Inferior parietal cortex (tissue), 1 donor: ENCODE data around the gene KLC3.
A peak's percentile ranks its signal among the peaks of the same experiment; 100 is the strongest.

Source experiments
- DNase-seq: peaks from one replicate; pipeline ENCODE4 v3.0.0-alpha.2; 2016; ENCODE audit errors: extremely low spot score

The KLC3 gene

GRCh38 chr19:45349126-45349415 lies 8.5 kb downstream of the KLC3 start:
- DNase-seq: no peak

- DNase-seq: no peak
Observed at GRCh38 chr19:45349430-45349941, 8.9 kb downstream of the KLC3 start.

GRCh38 chr19:45350477-45351058 lies 10.0 kb downstream of the KLC3 start:
- DNase-seq: no peak

DNA sequence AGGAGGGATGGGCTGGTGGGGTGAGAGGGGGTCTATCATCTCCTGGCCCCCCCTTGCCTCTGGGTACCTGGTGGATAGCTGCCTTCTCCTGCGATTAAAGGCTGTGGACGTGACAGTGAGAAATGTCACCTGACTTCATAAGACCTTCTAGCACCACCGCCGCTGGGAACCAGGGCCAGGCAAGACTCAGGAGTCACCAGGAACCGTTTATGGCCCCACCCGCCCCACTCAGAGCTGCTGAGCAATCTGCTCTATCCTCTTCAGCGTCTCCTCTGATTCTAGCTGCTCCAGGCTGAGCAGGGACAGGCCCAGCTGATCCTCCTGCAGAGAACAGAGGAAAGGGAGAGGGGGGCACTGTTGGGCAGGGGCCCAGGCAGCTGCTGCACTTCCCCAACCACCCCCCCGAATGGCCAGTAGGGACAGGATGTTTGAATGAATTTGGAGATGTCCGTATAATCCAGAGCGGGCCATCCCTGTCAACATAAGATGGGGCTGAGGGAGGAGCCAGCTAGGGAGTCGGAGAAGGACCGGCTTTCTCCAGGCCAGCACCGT lies 10.9 kb downstream of the KLC3 start:
- no peak for DNase-seq

DNA sequence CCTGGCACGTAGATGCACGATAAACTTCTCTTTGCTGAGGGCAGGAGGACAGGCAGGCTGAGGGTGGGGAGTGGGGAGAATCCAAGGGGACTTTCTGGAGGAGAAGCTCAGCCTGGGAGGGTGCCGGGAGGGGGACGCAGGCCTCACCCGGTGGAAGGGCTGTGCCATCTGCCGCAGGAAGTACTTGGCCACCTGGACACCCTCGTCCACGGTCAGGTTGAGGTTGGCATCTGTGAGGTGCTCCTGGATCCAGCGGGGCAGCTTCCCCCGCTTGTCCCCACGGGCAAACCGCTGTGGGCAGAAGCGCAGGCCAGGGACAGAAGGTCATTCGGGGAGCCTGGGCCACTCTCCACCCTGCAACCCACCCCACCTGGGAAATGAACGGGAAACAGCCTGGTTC lies 11.5 kb downstream of the KLC3 start:
- no peak for DNase-seq

- no peak for DNase-seq
Observed at GRCh38 chr19:45352471-45352870, 11.9 kb downstream of the KLC3 start.

DNA sequence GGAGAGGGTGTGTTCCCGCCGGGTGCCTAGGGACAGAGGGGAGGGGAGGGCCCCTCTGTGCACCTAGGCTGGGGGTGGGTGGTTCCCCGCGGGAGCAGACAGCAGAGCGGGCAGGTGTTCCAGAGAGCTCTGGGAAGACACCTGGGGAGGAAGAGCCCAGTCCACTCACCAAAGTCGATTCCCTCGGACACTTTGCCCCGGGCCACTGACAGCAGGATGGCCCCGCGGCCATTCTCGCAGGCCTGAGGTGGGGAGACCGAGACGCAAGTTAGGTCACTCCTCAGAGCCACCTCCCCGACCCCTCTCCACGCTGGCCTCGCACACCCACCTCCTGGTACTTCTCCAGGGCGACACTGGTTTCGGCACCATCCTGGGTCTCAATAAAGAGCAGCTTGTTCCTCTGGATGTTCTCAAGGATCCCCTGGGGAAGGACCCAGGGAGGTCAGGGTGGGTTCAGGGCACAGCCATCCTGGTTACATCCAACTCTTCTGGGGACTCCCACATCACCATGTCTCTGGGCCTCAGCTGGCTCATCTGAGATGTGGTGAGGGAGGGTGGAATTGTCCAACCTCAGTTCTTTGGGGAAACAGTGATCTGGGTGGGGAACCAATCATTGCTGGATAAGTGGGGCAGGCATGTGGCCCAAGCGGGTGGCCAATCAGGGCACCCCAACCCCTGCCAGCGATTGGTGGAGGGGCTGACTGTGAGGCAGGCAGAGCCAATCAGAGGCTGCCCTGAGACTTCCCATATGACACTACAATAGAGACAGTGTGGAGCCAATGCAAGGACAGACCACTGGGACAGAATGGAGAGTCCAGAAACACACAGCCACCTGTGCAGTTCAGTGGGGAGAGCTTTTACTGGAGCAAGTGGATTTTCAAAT lies 12.6 kb downstream of the KLC3 start:
- DNase-seq: no peak

- no peak for DNase-seq
Observed at GRCh38 chr19:45354241-45354842, 13.8 kb downstream of the KLC3 start.

DNA sequence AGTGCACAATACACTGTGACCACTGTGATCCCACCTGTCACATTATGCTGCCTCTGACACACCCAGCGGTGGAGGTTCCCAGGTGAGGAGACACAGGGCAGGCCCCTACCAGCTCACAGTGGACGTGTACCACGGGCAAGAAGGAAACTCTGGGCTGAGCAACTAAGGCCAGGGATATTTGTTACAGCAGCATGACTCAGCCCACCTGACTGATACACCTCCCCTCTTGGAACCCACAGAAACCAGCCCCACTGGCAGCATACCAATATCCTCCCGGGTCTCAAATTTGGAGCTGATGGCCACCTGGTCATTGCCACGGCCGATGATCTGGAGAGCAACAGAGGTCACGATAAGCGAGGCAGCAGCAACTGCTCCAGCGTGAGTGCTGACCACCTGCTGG lies 14.9 kb downstream of the KLC3 start:
- DNase-seq: no peak

- DNase-seq: no peak
Observed at GRCh38 chr19:45355910-45356309, 15.4 kb downstream of the KLC3 start.

DNA sequence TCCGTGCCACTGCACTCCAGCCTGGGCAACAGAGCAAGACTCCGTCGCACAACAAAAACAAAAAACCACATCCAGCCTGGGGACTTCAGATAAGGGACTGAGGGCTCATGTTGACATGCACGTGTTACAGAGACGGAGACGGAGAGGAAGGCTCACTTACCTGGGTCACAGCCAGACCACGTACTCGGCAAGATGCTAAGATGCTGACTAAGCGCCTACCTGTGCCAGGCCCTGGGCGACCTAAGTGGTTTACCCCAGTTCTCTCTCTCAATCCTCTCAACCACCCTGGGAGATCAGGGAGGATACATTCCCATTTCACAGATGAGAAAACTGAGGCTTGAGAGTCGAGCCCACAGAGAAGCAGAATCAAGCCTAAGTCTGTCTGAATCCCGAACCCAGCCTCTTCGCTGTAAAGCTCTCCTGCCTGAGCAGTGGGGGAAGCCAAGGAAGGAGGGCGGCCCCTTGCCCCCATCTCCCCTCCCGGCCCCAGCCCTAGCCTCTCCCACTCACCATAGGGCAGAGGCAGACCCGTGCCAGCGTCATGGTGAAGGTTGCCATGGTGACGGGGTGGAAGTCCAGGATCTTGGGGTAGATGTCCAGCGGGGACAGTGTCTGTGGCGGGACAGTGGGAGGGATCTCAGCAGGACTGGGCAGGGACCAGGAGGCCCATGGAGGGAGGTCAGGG lies 16.4 kb downstream of the KLC3 start:
- no peak for DNase-seq

DNA sequence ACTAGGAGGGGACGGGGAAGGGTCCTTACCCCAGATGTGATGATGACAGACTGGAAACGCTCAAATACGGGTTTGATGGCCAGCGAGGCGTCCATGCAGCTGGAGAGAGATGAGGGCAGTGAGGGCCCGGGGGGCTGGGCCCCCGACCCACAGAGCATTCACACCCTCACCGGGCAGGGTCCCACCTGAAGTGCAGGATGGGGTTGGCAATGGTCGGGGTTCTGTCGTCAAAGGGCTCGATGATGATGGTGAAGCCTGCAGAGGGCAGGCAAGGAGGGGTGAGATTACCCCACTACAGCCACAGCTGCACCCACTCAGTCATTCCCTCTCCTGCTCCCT lies 16.9 kb downstream of the KLC3 start:
- DNase-seq: no peak

DNA sequence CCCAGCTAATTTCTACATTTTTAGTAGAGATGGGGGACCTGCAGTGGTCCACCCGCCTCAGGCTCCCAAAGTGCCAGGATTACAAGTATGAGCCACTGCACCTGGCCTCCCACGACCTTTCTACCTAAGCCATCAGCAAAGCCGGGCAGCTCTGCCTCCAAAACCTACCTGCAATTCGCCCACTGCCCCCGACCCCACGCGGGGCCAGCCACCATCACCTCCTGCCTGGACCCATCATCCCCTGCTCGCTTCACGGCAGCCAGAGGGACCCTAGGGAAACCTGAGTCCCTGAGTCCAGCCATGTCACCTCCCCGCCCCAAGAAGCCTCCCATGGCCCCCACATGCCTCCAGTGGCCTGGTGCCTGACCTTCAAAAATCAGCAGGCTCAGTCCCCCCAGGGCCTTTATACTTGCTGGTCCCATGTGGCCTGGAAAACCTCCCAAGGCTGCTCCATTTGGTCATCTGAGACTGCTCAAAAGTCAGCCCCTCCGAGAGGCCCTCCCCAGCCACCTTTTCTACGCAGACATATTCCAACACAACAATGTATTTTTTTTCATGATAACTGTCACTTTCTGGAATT lies 17.8 kb downstream of the KLC3 start:
- DNase-seq: no peak

GRCh38 chr19:45361608-45362007 lies 21.1 kb downstream of the KLC3 start:
- DNase-seq: no peak

DNA sequence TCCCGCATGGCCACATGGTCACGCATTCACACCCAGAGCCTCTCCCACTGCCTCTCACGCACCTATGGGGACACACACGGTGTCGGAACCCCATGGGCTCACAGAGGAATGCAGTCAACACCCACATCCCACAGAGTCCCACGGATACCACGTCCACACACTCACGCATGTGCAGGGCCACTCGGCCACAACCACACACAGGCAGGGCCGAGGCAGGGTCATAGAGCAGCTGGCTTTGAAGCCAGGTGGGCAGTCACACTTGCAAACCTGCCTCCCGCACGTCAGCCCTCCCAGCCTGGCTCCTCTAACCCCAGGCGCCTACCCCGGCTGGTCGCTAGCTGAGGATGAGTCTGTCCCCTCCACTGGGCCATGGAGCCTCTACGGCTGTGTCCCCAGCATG lies 21.7 kb downstream of the KLC3 start:
- DNase-seq: no peak

DNA sequence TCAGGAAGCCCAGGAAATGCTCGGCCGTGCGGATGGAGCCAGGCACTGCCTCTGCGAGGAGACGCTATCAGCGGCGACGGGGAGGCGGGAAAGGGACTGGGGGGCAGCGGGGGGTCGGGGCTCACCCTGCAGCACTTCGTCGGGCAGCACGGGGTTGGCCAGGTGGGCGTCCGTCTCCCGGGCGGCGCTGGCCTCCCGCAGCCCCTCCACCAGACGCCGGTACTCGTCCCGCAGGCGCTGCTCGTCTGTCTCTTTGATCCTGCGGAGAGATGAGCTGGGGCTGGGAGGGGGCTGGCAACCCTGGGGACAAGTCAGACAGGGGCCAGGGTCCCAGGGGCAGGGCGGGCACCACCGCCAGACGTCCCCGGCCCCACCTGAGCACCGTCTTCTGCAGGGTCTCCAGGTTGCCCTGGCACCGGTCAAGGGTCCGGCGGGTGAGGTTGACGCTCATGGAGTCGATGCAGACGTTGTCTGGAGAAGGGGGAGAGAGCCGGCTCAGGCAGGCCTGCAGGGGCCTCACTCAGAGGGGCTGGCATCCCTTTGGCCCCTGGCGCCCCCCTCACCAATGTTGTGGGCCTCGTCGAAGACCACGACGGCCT lies 23.4 kb downstream of the KLC3 start:
- DNase-seq: no peak

DNA sequence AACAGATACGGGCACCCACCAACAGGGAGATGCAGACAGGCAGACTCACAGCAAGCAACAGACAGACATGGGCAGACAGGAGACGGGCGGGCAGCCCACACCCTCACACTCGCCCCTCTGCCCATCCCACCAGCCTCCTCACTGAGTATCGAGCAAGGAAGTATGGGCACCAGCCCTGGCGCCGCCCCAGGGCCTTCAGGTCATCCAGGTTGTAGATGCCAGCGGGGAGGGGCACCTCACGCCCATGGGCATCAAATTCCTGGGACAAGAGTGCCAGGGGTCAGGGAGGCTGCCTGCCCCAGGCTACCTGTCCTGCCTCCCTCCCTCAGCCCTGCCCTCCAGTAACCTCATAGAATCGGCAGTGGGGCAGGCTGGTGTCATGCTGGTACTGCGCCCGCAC lies 24.1 kb downstream of the KLC3 start:
- no peak for DNase-seq

- DNase-seq: no peak
Observed at GRCh38 chr19:45368127-45368526, 27.6 kb downstream of the KLC3 start.

GRCh38 chr19:45368737-45369340 lies 28.3 kb downstream of the KLC3 start:
- no peak for DNase-seq

DNA sequence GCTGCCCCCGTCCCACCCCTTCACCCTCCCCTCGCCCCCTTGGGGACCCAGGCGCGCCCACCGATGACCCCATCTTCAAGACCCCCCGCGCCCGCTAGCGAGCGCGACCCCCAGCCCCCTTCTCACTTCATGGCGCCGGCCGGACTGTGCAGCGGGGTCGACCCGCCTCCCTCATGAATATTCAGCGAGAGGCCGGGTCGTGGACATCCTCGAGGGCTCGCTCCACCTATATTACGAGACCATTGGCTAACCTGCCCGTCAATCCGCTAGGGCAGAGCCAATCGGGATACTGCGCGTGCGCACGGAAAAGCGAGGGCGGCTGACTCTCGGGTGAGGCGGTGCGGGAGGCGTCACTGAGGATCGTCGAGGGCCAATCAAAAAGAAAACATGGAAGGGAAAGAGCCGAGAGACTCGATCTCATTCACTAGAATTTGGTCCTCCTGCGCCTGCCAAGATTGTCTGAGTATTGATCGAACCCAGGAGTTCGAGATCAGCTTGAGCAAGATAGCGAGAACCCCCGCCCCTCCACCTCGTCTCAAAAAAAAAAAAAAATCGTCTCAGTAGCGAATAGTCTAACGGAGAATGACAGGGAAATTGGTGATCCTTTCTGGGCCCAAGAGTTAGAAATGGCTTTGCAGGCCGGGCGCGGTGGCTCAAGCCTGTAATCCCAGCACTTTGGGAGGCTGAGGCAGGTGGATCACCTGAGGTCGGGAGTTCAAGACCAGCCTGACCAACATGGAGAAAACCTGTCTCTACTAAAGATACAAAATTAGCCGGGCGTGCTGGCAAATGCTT lies 30.1 kb downstream of the KLC3 start, which contains the start of gene ERCC2:
Gene ERCC2, minus strand, starts transcription at position 164 of the 795 bp plus-strand sequence. Its CDS starts 33 bp downstream, at position 131.
- DNase-seq: peak; percentile 99
